ENCODE results near the gene MCEMP1. TPM values are rescaled to one million over a fixed set of nuclear protein-coding genes. Genes with fewer than 3 reads are reported as not detected.

The MCEMP1 gene
- total RNA-seq, 1 donor: not detected

DNA sequence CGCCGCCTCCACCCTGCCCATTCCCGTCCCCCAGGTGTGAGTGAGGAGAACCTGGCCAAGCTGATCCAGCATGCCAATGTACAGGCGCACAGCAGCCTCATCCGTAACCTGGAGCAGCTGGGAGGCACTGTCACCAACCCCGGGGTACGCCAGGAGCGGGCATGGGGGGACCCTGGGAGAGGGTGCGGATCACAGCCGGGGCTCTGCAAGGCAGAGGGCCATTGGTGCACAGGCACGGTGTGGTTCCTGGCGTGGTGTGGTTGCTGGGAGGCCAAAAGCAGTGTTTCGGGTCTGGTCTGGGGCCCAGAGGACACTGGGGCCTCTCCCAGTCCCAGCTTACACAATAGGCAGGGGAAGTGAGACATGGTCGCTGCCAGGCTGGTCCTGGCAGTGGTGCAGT, 31.7 kb upstream of the MCEMP1 start:
- Histone ChIP-seq H3K4me1 (ENCODE audit: insufficient read depth, low read length) (no peaks in the 10 kb centered on the region), H3K36me3 (ENCODE audit: insufficient read depth, low read length) (no peaks in the 10 kb centered on the region), H3K79me2 (ENCODE audit: insufficient read depth, low read length) (no peaks in the 10 kb centered on the region), H2AFZ (ENCODE audit: low read length) (no peak overlapping the region), H3K9me3 (ENCODE audit: low read depth, low read length) (no peaks in the 10 kb centered on the region), H3K27ac (ENCODE audit: low read depth, low read length) (no peak overlapping the region), H3K4me3 (ENCODE audit: insufficient read depth, low read length) (no peak overlapping the region), H3K4me2 (ENCODE audit: insufficient read depth, low read length) (no peak overlapping the region), H4K20me1 (ENCODE audit: insufficient read depth, low read length) (no peaks in the 10 kb centered on the region), H3K27me3 (ENCODE audit: insufficient read depth, low read length) (no peaks in the 10 kb centered on the region)
- TF ChIP-seq, protein P1, sequence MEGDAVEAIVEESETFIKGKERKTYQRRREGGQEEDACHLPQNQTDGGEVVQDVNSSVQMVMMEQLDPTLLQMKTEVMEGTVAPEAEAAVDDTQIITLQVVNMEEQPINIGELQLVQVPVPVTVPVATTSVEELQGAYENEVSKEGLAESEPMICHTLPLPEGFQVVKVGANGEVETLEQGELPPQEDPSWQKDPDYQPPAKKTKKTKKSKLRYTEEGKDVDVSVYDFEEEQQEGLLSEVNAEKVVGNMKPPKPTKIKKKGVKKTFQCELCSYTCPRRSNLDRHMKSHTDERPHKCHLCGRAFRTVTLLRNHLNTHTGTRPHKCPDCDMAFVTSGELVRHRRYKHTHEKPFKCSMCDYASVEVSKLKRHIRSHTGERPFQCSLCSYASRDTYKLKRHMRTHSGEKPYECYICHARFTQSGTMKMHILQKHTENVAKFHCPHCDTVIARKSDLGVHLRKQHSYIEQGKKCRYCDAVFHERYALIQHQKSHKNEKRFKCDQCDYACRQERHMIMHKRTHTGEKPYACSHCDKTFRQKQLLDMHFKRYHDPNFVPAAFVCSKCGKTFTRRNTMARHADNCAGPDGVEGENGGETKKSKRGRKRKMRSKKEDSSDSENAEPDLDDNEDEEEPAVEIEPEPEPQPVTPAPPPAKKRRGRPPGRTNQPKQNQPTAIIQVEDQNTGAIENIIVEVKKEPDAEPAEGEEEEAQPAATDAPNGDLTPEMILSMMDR (IDR thresholded peaks at IDR 0.05; ENCODE audit: extremely low read depth, low read depth, low read length): no peak
- peak; percentile 80 for DNase-seq (ENCODE audit: insufficient read length, low spot score, missing footprints)

DNA sequence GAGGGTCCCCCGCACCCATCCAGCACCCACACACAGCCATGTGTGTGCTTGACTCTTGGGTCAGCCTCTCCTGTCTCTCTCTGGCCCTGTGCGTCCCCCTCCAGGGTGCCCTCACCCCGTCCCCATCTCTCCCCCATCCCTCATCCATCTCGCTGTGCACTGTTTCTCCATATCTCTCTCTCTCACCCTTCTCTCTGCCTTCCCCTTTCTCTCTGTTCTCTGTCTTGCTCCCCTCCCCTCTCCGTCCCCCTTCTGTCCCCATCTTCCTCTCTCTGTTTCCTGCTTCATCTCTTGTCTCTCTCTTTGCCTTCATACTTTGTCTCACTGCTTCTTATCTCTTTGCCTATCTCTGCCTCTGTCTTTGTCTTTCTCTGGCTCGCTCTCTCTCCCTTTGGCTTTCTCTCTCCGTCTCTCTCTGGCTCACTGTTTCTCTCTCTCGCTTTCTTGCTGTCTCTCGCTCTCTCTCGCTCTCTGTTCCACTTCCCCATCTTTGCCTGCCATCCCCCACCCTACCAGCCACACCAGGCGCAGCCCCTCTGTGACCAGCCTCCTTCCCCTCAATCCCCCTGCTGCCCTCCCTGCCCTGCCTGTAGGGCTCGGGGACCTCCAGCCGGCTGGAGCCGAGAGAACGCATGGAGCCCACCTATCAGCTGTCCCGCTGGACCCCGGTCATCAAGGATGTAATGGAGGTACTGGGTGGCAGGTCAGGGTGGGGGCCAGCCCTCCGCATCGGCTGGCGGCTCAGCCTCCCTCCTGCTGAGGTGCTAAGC, 31.0 kb upstream of the MCEMP1 start:
- H3K27me3 ChIP-seq (ENCODE audit: insufficient read depth, low read length): no peaks in the 10 kb centered on the region
- H4K20me1 ChIP-seq (ENCODE audit: insufficient read depth, low read length): no peaks in the 10 kb centered on the region
- no peaks in the 10 kb centered on the region for H3K4me1 ChIP-seq (ENCODE audit: insufficient read depth, low read length)
- no peaks in the 10 kb centered on the region for H3K79me2 ChIP-seq (ENCODE audit: insufficient read depth, low read length)
- DNase-seq (ENCODE audit: insufficient read length, low spot score, missing footprints): peak; percentile 81
- H3K36me3 ChIP-seq (ENCODE audit: insufficient read depth, low read length): no peaks in the 10 kb centered on the region
- TF ChIP-seq, protein P1 (IDR thresholded peaks at IDR 0.05; ENCODE audit: extremely low read depth, low read depth, low read length): no peak
- H2AFZ ChIP-seq (ENCODE audit: low read length): no peak overlapping the region
- no peaks in the 10 kb centered on the region for H3K9me3 ChIP-seq (ENCODE audit: low read depth, low read length)
- H3K27ac ChIP-seq (ENCODE audit: low read depth, low read length): no peak overlapping the region
- no peak overlapping the region for H3K4me2 ChIP-seq (ENCODE audit: insufficient read depth, low read length)
- H3K4me3 ChIP-seq (ENCODE audit: insufficient read depth, low read length): no peak overlapping the region

DNA sequence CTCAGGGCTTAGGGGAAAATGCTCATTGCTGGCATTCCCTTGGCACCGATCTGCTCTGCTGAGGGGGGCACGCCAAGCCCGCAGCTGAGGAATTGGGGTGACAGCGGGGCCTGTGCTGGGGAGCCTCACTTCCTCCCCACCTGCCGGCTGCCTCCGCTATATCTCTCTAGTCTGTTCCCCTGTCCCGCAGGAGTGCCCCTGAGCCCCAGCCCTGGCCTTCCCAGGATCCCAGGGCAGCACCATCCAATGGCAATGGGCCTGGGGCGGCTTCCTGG, 30.5 kb upstream of the MCEMP1 start:
- no peaks in the 10 kb centered on the region for H4K20me1 ChIP-seq (ENCODE audit: insufficient read depth, low read length)
- H3K4me2 ChIP-seq (ENCODE audit: insufficient read depth, low read length): no peak overlapping the region
- H3K36me3 ChIP-seq (ENCODE audit: insufficient read depth, low read length): no peaks in the 10 kb centered on the region
- no peak overlapping the region for H3K4me3 ChIP-seq (ENCODE audit: insufficient read depth, low read length)
- no peaks in the 10 kb centered on the region for H3K4me1 ChIP-seq (ENCODE audit: insufficient read depth, low read length)
- H3K27ac ChIP-seq (ENCODE audit: low read depth, low read length): no peak overlapping the region
- H3K79me2 ChIP-seq (ENCODE audit: insufficient read depth, low read length): no peaks in the 10 kb centered on the region
- no peak for DNase-seq (ENCODE audit: insufficient read length, low spot score, missing footprints)
- TF ChIP-seq, protein P1 (IDR thresholded peaks at IDR 0.05; ENCODE audit: extremely low read depth, low read depth, low read length): no peak
- H3K27me3 ChIP-seq (ENCODE audit: insufficient read depth, low read length): no peaks in the 10 kb centered on the region
- H2AFZ ChIP-seq (ENCODE audit: low read length): no peak overlapping the region
- H3K9me3 ChIP-seq (ENCODE audit: low read depth, low read length): no peaks in the 10 kb centered on the region

DNA sequence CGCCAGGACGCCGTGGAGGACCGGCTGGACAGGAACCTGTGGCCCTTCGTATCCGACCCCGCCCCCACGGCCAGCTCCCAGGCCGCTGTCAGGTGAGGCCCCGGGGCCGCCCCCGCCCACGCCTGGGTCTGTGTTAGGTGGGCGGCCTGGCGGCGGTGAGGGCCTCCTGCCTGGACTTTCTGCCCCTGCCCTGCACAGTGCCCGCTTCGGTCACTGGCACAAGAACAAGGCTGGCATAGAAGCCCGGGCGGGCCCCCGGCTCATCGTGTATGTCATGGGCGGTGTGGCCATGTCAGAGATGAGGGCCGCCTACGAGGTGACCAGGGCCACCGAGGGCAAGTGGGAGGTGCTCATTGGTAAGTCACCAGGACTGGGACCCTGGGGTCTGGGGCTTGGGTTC, 29.7 kb upstream of the MCEMP1 start:
- Histone ChIP-seq H3K4me3 (ENCODE audit: insufficient read depth, low read length) (no peak overlapping the region), H4K20me1 (ENCODE audit: insufficient read depth, low read length) (no peaks in the 10 kb centered on the region), H3K4me2 (ENCODE audit: insufficient read depth, low read length) (no peak overlapping the region), H3K27ac (ENCODE audit: low read depth, low read length) (no peak overlapping the region), H2AFZ (ENCODE audit: low read length) (no peak overlapping the region), H3K4me1 (ENCODE audit: insufficient read depth, low read length) (peaks cover 1% of the 10 kb centered on the region), H3K36me3 (ENCODE audit: insufficient read depth, low read length) (no peaks in the 10 kb centered on the region), H3K27me3 (ENCODE audit: insufficient read depth, low read length) (no peaks in the 10 kb centered on the region), H3K79me2 (ENCODE audit: insufficient read depth, low read length) (no peaks in the 10 kb centered on the region), H3K9me3 (ENCODE audit: low read depth, low read length) (no peaks in the 10 kb centered on the region)
- DNase-seq (ENCODE audit: insufficient read length, low spot score, missing footprints): peak; percentile 8
- TF ChIP-seq, protein P1 (IDR thresholded peaks at IDR 0.05; ENCODE audit: extremely low read depth, low read depth, low read length): no peak
